ENCODE measurements around the gene MEIOSIN.
"Not testable (repeated sequence)": the region's sequence is repeated elsewhere in the genome, so short reads cannot be mapped to it uniquely, and the experiment has no call there.

Gene MEIOSIN

DNA sequence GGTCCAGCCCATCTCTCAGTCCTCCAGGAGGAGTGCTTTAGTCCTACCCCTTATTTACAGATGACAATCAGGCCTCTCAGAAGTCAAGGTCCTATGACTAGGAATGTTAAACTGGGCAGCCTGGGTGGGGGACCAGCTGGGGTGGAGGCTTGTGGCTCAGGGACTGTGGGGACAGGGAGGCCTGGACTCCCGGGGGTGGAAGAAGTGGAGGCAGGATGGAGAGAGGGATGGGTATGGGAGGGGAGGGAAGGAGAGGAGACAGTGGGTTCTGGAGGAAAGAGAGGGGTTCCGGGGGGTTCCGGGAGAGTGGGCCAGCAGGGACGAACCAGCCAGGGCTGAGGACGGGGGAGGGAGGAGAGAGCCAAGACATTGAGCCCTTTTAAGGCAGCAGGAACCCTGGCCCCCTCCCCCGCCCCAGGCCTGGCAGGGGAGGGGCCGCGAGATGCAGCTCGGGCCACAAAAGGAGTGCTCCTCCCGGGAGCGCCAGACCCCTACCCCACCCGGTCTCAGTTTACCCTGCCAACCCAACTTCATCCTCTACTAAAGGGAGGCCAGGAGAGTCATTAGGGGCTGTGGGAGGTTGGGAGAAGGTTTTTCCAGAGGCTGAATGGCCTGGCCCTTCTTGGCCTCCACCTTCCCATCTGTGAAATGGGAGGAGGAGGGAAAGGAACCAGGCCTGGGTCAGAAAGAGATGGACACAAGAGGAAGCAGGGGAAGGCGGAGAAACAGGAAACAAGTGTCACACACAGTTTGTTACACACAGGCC lies 47.4 kb downstream of the MEIOSIN start:
- DNase-seq = no peak

DNA sequence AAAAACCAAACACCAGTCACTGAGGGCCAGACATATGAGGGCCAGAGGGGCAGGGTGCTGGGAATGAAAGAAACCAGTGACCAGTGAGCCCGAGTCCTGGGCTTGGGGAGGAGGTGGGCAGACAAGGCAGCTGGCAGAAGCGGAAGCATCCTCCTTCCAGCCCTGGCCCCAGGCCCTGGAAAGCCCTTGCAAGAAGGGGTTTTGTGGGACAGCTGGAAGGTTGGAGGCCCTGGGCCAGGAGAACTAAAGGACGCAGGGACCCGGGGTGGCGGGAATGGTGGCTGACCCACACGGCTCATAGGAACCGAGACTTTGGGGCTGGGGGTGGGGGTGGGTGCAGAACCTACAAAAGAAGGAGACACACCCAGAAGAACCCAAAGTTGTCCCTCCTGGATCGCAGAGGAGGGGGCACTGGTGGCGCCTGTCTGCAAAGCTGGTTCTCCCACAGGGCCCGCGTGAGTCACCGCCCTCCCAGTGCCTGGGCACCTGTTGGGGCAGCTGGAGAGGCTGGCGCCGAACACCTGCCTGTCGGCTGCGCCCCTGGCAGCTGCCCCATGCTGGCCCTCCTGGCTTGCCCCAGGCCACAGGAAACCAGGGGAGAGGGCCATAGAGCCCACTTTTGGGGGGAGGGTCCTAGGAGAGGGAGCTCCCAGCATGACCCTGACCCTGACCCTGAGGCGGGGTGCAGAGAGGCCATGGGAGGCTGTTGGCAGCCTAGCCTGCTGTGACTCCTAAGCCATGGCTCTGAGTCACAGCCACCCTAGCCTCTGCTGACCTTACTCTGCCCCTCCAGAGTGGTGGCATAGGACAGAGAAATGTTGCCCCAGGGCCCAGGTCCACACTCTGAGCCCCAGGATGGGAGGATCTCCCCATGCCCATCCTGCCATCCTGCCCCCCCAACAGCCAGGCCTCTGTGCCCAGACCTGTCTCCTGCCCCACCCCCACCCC lies 48.2 kb downstream of the MEIOSIN start:
- DNase-seq = no peak

- DNase-seq = no peak
Observed at GRCh38 chr19:45782162-45782691, 49.0 kb downstream of the MEIOSIN start, which contains the start of gene DMPK. Gene DMPK (minus strand): TSS chr19:45782490. CDS start chr19:45782352, 138 bp downstream.

- DNase-seq = no peak
Observed at GRCh38 chr19:45782820-45783785, 49.9 kb downstream of the MEIOSIN start.

GRCh38 chr19:45784096-45784495 lies 50.9 kb downstream of the MEIOSIN start:
- no peak for DNase-seq

GRCh38 chr19:45785097-45785496 lies 51.9 kb downstream of the MEIOSIN start:
- DNase-seq = no peak

GRCh38 chr19:45785781-45786532 lies 52.7 kb downstream of the MEIOSIN start:
- no peak for DNase-seq

DNA sequence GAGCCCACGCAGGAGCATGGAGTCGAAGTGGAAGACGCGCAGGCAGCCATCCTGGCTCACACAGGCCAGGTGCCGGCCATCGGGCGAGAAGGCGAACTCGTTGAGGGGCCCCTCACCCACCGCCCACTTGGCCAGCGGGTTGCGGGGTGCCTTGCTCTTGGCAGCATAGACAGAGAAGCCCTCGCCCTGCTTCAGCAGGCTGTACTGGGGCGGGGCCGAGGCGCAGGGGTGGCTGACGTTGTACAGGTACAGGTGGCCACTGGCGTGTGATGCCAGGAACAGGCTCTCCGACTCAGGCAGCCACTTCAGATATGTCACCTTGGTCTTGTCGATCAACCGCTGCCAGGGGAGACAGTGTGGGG lies 53.3 kb downstream of the MEIOSIN start:
- DNase-seq = no peak

DNA sequence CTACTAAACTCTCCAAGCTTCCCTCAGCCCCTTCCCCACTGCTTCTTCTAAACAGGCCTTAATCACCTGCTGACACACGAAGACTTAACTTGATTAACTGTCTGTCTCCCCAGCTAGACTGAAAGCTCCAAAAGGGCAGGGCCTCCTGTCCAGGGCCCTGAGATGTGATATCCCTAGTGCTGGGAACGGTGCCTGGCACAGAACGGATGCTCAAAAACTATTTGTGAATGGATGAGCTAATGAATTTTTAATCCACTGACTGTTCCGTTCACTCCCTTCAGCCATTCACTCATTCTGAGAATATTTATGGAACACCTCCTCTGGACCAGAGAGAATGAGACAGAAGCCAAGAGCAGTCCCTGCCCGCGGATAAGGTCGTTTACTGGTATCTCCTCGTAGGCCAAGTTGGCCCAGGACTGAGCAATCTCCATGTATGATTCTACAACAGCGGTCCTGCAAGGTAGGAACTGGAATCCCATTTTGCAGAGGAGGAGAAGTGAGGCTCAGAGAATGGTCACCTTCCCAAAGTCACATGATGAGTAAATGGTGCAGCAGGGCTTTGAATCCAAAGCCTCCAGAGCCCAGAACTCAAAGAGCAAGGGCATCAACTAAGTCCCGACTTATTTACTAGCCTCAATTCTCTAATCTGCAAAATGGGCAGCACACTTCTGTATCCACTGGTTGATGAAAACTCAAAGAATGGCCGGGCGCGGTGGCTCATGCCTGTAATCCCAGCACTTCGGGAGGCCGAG lies 56.0 kb downstream of the MEIOSIN start:
- no peak for DNase-seq

- no peak for DNase-seq
Observed at GRCh38 chr19:45790942-45791341, 57.7 kb downstream of the MEIOSIN start.

DNA sequence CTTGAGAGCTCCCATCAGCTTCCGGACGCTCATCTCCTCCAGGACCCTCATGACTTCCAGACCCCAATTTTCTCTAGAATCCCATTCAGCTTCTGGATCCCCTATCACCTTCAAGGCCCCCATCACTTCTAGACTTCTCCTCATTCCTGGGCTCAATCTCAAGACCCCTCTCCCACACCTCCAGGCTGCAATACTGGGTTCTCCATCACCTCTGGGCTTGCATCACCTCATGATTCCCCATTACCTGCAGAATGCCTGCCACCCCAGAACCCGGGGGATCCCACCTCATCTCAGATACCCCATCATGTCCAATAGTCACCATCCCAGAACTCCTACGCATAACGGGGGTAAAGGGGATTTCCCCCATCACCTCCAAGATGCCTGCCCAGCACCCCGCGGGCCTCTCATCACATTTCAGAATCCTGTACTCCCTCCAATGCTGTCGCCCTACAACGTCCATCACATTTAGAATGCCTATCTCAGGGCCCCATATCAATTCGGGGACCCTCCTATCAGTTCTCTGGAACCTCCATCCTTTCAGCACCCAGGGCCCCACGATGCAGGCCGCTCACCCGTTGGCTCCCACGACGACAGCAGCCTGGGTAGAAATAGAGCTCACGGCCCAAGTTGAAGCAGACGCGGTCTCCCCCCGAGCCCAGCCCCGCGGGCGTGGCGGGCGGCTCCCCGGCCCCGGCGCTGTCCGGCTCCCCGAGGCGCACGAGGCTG lies 58.7 kb downstream of the MEIOSIN start:
- DNase-seq = no peak

- peak; percentile 98 for DNase-seq
Observed at GRCh38 chr19:45792470-45793177, 59.4 kb downstream of the MEIOSIN start, which contains the start of gene DMWD. Gene DMWD (minus strand): TSS chr19:45792845. CDS start chr19:45792756, 89 bp downstream.

DNA sequence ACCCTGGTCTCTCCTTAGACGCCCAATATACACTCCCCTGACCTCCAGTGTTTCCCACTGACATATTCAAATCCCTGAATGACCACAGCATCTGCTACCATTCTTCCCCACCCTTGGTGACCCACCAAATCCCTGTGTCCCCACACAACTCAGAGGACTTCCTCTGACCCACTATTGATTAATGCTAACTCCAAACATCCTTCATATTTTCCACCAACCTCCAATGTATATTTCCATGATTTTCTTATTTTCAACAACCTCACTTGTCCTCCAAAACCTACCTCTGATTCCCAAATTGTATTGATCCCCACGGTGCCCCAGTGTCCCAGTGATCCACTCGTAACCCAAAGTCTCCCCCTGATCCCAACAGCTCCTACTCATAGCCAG lies 59.9 kb downstream of the MEIOSIN start:
- DNase-seq = no peak

GRCh38 chr19:45793876-45794275 lies 60.6 kb downstream of the MEIOSIN start:
- no peak for DNase-seq

DNA sequence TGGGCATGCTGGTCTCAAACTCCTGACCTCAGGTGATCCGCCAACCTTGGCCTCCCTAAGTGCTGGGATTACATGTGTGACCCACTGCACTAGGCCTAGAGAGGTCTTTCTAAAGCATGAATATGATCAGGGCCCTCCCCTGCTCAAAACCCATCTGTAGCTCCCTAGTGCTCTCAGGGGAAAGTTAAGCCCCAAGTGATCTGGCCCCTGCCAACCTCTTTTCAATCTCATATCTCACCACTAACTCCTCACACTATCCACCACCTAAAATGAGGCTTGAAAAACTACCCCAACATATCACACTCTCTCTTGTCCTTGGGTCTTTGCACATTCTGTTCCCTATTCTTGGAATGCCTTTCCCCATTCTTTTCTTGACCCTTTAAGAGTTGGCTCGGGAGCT lies 61.4 kb downstream of the MEIOSIN start:
- no peak for DNase-seq

DNA sequence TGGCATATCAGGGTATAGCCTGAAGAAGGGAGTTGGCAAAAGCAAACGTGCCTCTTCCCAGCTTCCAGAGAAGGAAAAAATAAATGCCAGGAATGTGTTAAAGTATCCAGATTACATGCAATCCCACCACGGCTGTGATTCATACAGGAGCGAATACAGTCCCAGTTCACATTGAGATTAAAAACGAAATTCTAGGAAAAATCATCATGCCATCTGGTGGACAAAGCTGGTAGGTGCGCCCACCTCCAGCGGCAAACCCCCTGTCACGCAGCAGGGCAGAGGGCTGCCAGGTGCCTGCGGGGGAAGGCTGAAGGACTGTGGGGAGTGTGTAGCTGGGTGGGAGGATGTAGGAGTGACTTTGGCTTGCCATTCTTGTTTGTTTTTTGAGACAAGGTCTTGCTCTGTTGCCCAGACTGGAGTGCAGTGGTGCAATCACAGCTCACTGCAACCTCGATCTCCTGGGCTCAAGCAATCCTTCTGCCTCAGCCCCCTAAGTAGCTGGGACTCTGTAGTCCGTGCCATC lies 65.8 kb downstream of the MEIOSIN start:
- peak; percentile 20 for DNase-seq

GRCh38 chr19:45799541-45799940 lies 66.3 kb downstream of the MEIOSIN start:
- not testable (repeated sequence) for DNase-seq

GRCh38 chr19:45800070-45800553 lies 66.9 kb downstream of the MEIOSIN start:
- DNase-seq = no peak

DNA sequence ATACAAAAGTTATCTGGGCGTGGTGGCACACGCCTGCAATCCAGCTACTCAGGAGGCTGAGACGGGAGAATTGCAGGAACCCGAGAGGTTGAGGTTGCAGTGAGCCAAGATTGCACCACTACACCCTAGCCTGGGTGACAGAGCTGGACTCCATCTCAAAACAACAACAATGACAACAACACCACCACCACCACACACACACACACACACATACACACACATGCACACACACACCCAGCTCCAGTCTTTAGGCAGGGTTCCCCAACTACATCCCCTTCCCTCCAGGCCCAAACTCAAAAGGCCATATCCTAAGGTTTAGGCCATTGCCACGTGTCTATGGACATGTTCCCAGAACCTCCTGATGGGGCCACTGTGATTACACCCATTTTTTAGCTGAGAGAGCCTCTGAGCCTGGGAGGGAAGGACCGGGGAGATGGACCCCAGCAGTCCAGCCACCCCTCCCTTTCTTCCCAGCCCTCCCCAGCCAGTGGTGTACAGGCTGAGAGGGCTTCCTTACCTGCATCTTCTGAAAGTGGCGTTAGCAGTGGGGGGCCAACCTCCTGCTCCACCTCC lies 68.5 kb downstream of the MEIOSIN start:
- DNase-seq = no peak
